ENCODE measurements around the gene GLCCI1.

GRCh38 chr7:7969306-7970236 lies 975 bp downstream of the GLCCI1 start:
- TF ChIP-seq CTCF (IDR thresholded peaks at IDR 0.05; ENCODE audit: low read depth, low read length) = peak; percentile 5
- no peak for TF ChIP-seq MAX (IDR thresholded peaks at IDR 0.05; ENCODE audit: low read depth, low read length)
